VCaP (cell line): ENCODE data around the gene CHURC1.

Experiments used
- H3K27ac ChIP-seq: fragments of 450-650 bp; 2 replicates; pipeline ENCODE4 v1.5.1; 2017
- TF ChIP-seq, protein P1 (sequence below): fragments of 450-650 bp; conservative IDR thresholded peaks from 2 replicates; pipeline ENCODE4 v1.5.1; 2017; ENCODE audit warnings: mild to moderate bottlenecking, moderate library complexity

CHURC1 gene

DNA sequence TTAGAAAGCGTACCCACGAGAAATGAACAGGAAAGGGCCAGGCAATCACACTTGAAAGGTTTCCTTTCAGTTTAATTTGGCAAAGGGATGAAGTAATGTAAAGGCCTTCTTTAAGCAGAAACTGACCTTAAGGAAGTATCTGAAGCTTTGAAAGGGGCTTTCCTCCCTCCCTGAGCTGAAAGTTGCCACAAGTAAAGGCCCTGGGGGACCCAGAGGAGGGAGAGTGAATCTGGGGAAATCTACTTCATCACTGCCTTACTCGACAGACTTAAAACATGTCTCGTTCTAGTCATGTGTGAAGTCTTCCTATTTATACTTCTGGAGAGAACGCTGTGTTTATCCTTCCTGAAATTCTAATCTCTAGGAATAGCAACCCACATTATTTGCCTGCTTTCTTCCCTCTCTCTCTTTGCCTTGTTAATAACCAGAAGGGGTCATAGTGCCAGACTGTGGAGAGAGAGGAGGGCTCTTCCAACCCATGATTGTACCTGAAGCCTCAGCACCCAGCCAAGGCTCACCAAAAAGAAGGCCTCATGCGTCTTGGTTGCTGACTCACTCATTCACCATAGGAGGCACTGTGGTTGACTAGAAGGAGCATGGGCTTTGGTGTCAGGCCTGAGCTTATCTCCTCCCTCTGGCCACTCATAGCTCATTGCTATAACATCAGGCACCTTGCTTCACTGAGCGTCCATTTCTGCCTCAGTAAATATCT is 38.5 kb downstream of the CHURC1 start:
- TF ChIP-seq, protein P1, sequence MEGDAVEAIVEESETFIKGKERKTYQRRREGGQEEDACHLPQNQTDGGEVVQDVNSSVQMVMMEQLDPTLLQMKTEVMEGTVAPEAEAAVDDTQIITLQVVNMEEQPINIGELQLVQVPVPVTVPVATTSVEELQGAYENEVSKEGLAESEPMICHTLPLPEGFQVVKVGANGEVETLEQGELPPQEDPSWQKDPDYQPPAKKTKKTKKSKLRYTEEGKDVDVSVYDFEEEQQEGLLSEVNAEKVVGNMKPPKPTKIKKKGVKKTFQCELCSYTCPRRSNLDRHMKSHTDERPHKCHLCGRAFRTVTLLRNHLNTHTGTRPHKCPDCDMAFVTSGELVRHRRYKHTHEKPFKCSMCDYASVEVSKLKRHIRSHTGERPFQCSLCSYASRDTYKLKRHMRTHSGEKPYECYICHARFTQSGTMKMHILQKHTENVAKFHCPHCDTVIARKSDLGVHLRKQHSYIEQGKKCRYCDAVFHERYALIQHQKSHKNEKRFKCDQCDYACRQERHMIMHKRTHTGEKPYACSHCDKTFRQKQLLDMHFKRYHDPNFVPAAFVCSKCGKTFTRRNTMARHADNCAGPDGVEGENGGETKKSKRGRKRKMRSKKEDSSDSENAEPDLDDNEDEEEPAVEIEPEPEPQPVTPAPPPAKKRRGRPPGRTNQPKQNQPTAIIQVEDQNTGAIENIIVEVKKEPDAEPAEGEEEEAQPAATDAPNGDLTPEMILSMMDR, result no peak
- H3K27ac ChIP-seq, result no peak overlapping the region

DNA sequence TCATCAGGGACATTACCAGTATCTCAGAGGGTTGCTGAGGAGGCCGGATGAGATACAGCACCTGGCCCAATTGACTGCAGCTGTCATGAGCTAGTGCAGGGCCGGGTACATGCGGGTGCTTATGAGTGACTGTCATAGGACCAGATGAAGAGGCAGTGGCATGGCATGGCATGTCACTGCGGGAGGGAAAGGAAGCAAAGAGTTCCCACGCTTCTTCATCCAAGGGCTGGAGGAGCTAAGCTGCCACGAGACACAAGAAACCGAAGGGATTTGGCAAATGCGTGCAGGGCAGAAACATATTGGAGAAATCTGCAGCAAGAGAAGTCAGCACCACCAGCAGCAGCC is 39.0 kb downstream of the CHURC1 start:
- H3K27ac ChIP-seq, result no peak overlapping the region

DNA sequence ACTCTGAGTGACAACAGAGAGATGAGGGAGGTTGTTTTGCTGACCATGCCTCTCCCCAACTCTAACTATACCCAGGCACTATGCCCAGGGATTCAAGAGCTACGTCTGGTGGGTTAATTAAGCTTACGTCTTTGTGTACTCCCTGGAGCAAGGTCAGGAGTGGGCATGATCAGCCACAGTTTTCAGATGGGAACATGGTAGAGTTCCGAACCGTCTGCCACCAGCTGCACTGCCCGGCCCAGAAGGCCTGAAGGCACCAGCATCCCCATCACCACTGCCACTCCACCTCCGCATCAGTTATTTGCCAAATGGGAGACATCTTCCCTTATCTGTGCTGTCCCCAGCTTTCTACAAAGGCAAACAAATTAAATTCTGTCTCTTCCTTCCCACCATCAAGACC is 39.4 kb downstream of the CHURC1 start:
- TF ChIP-seq, protein P1, result no peak
- no peak overlapping the region for H3K27ac ChIP-seq

More for the DNA sequence above, 39.0 kb downstream of the CHURC1 start:
- TF ChIP-seq, protein P1, result no peak

DNA sequence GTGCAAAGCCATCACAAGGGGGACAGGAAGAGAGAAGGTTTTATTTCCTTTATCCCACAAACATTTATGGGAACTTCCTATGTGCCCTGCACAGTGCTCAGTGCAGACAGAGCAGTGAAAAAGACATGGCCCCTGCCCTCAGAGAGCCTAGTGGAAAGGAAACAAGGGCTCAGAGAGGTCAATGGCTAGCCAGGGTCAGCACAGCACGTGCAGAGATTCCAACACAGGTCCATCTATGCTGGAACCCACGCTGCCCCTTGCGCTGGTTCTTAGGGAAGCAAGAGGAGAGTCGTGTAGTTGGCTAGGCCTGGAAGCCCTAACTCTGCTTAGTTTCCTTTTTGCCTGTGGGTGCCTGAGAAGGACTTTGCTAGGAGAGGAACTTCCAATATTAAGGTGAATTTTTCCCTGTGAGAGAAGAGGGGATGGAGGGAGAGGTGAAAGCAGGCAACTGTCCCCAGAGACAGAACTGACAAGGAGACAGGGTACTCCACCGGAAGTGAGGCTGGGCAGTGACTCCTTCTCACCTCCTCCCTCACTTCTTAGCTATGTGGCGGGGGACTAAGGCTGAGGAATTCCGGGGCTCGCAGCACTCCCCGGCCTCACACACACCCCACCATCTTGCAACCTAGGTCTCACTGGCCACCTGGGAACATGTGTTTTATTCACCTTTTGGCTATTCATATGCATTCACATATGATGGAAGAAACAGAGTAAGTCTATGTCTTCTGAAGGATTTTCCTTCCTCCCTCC is 40.4 kb downstream of the CHURC1 start:
- H3K27ac ChIP-seq, result no peak overlapping the region
- TF ChIP-seq, protein P1, result no peak

DNA sequence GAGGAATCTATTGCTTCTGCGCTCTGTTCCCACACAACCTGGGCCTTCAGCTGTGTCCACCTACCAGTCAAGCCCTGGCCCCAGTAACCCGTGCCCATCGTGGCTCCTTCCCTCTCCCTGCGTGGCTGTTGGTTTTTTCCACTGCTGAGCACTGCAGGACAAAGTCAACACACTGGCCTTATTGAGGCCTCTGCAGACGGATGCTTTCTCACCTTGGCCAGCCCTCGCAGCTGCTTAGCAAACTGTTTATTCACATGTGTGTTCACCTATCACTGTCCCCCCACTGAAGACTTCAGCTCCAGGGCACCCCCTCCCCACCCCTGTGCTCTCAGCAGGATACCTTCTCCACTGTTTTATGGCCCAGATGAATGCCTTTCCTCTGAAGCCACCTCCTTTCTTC is 41.0 kb downstream of the CHURC1 start:
- TF ChIP-seq, protein P1, result no peak
- no peak overlapping the region for H3K27ac ChIP-seq

DNA sequence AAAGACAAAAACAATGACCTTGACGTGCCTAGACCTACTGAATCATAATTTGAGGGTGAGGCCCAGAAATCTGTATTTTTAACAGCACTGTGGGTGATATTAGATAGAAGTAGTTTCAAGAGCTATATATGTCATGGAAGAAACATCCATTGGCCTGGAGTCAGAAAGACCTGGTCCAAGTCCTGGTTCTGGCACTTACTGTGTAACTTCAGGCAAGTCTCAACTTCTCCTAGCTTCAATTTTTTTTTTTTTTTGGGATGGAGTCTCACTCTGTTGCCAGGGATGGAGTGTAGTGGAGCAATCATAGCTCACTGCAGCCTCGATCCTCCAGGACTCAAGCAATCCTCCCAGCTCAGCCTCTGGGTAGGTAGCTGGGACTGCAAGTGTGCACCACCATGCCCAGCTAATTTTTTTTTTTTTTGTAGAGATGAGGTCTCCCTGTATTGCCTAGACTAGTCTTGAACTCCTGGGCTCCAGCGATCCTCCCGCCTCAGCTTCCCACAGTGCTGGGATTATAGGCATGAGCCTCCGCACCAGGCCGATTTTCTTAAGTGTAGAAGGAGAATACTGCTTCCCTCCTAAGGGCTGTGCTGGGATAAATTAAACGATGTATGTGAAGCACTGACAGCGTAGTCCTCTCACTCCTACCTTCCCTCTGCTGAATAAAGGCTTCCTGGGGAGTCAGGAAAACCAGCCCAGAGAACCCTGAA is 42.6 kb downstream of the CHURC1 start:
- H3K27ac ChIP-seq, result no peak overlapping the region
- TF ChIP-seq, protein P1, result no peak

DNA sequence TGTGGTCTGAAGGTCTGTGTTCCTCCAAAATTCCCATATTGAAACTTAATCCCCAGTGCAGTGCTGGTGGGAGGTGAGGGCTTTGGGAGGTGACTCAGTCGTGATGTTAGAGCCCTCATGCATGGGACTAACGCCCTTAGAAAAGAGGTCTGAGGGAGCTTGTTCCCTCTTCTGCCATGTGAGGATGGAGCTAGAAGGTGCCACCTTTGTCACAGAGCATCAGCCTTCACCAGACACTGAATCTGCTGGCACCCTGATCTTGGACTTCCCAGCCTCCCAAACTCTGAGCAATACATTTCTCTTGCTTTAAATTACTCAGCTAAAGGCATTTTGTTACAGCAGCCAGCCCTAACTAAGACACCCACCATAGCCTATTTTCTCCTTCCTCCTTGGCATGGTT is 43.9 kb downstream of the CHURC1 start:
- TF ChIP-seq, protein P1, result no peak
- H3K27ac ChIP-seq, result no peak overlapping the region
